HG03575 (cell line): ENCODE results near the gene PGGHG.
"Not testable (repeated sequence)": the region's sequence is repeated elsewhere in the genome, so short reads cannot be mapped to it uniquely, and the experiment has no call there.

ENCODE experiments used
- ATAC-seq: cut with Tn5 transposase; IDR thresholded peaks from one replicate; pipeline ENCODE4 v1.9.1; 2021; ENCODE audit not compliant: unreplicated experiment, insufficient number of reproducible peaks, low FRiP score; ENCODE audit errors: extremely low read depth

The PGGHG gene

DNA sequence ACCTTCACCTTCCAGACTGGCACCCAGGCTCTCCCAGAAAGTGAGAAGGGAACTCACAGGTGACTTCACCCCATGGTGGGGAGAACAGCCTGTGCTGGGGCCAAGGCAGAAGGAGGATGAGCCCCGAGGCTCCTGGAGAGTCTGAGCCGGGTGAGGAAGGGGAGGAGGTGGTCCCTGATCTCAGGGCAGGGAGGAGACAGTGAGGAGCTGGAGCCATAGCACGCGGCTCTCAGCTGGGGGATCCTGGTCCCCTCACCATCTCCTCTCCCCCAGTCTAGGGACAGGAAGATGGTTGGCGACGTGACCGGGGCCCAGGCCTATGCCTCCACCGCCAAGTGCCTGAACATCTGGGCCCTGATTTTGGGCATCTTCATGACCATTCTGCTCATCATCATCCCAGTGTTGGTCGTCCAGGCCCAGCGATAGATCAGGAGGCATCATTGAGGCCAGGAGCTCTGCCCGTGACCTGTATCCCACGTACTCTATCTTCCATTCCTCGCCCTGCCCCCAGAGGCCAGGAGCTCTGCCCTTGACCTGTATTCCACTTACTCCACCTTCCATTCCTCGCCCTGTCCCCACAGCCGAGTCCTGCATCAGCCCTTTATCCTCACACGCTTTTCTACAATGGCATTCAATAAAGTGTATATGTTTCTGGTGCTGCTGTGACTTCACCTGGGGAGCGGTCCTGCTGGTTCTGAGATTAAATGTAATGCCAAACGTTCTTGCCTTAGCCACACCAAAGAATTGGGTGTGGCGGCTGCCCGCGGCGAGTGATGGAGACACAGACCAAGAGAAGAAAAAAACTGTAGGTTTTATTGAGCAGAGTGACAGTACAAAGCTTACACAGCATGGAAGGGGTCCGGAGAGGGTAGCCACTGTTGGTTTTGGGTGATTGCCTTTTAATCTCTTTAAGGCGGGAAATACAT is 20.1 kb downstream of the PGGHG start:
- ATAC-seq = not testable (repeated sequence)

DNA sequence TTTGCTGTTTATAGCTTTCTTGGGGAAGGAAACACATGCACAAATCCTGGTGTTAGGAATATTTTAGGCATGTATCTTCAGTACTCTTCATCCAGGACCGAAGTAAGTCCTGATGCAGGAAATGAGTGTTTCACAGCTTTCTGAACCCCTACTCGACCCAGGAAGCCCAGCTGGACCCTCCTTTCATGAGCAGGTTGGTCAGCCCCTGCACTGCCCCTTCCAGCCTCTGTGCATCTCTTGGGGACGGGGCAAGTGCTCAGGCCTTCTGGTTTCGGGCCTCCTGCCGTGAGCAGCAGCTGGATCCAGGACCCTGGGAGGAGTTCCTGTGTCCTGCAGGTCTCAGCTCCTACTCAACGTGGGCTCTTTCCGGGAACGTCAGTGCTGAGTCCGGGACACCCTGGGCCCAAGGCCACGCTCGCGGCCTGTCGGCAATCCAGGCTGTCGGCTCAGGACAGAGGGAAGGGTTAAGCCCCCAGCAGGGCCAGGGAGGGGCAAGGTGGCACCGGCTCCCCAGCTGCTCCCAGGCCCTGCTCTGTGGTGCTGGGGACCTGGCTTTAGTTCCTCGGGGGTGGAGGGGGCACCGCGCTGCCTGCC is 21.1 kb downstream of the PGGHG start:
- ATAC-seq = not testable (repeated sequence)

DNA sequence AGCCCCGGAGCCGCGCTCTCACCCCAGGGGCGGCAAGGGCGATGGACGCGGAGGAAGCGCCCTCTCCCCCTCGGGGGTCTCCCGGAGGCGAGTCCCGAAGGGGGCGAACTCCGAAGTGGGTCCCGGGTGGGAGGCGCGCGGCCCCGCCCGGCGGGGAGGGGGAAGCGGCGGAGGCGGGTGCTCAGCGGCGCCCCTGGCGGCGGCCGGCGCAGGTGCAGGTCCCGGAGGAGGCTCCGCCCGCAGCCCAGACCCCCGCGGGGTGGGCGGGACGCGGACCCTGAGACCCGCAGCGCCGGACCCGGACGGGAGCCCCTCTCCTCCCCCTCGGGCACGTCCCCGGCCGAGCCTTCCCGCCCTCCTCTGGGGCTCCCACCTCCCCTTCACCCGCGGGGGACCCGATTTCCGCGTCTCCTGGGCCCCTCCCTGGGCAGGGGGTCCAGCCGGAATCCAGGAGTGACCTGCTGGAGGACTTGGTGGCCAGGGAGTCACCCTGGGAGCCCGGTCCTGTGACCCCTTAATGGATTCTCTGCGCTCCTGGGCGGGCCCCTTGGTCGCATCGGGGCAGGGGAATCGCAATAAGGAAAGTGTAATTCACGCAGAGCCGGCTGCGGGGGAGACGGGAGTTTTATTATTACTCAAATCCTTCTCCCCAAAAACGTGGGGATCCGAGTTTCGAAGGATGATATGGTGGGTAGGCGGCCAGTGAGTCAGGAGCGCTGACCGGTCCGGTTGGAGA is 22.3 kb downstream of the PGGHG start:
- not testable (repeated sequence) for ATAC-seq

DNA sequence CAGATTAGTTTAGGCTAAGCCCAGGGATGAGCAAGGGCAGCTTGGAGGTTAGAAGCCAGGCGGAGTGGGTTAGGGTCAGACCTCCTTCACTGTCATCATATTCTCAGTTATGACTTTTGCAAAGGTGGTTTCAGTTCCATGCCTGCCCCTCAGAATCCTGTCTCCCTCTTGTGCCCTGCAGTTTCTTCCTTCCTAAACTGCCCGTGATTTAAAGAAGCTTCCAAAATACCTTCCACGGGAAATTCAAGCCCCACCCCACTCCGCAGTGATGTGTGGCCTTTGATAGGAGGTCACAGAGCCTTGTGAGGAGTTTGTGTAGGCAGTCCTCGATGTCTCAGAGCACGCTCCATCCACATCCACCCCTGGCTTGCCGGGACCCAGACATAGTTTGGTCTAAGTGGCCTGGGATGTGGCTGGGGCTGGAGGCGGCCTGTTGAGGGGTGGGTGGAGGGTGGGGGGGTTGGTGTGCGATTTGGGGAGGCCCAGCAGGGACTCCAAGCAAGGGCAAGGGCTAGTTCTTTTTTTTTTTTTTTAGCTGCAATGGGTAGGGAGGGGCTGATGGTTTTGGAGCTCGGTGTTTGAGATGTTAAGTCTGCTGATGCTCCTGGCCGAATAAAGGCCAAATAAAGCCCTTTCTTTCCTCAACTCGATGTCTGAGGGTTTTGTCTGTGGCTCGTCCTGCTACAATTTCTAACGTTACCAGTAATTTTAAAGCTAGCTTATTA is 23.3 kb downstream of the PGGHG start:
- no peak for ATAC-seq

DNA sequence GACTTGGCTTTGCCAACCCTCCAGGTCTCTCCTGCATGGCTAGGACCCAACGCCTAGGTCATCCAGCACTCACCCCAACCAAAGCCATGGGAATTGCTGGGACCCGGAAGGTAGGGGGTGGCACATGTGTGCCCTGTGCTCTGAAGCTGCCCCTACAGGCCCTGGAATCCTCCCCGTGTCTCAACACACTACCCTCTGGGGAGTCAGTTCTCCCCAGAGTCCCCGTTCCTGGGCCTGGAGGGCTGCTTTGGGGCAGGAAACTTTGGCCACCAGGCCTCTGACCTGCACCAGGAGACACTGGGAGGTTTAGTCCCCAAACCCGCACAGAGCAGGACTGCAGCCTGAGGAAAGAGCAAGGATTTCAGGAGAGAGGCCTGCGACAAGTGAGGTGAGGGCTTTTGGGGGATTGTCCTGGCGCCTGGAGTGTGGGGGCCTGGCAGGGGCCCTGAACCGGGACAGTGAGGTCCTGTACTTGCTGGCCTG is 24.4 kb downstream of the PGGHG start:
- ATAC-seq = no peak

DNA sequence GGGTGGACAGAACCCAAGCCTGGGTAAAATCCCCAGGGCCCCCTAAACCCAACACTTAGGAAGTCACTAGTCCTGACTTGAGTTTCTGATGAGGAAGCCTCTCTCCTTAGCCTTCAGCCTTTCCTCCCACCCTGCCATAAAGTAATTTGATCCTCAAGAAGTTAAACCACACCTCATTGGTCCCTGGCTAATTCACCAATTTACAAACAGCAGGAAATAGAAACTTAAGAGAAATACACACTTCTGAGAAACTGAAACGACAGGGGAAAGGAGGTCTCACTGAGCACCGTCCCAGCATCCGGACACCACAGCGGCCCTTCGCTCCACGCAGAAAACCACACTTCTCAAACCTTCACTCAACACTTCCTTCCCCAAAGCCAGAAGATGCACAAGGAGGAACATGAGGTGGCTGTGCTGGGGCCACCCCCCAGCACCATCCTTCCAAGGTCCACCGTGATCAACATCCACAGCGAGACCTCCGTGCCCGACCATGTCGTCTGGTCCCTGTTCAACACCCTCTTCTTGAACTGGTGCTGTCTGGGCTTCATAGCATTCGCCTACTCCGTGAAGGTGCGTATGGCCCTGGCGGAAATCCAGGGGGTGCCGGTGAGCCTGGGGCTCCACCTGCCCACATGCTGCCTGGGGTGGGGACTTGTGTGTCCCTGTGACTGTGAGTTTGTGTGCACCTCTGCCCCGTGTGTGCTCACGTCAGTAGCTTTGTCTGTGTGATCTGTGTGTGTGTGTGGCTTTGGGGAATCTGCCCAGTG is 25.0 kb downstream of the PGGHG start, which contains the start of gene IFITM1:
IFITM1 (plus strand) TSS at position 254 of the 767 bp plus-strand sequence; CDS start at position 385, 131 bp downstream.
- ATAC-seq = no peak

DNA sequence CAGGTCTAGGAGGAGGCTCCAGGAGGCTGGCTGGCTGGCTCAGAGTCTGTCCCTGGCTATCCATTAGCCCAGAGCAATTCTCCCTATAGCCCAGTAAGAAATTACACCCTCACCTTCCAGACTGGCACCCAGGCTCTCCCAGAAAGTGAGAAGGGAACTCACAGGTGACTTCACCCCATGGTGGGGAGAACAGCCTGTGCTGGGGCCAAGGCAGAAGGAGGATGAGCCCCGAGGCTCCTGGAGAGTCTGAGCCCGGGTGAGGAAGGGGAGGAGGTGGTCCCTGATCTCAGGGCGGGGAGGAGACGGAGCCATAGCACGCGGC is 25.6 kb downstream of the PGGHG start:
- not testable (repeated sequence) for ATAC-seq

DNA sequence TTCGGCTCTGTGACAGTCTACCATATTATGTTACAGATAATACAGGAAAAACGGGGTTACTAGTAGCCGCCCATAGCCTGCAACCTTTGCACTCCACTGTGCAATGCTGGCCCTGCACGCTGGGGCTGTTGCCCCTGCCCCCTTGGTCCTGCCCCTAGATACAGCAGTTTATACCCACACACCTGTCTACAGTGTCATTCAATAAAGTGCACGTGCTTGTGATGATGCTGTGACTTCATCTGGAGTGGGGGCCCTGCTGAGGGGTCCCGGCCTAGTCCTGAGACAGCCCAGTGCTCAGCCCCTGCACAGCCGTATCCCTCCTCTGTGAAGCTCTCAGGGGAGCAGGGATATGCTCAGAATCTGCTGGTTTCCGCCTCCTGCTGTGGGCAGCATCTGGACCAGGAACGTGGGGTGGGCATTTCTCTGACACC is 26.1 kb downstream of the PGGHG start:
- ATAC-seq = no peak

DNA sequence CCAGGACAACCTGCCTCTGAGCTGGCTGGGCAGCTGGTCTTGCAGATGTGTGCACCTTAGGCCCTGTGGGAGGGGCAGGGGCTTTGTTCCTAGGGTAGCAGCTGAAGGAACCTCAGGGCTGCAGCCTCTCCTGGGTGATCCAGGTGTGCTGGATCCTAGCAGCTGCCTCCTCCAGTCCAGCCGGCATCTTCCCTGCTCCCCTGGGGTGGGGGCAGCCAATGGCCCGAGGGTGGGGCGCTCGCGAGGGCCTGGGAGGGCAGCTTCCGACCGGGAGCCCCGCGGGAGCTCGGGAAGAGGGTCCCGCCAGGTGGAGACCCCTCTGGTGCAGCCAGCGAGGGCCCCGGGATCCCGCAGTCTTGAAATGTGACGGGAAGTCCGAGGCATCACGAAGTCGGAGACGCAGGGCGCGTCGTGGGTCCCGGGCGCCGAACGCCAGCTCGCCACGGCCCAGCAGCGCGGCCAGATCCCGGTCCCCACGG is 26.6 kb downstream of the PGGHG start:
- no peak for ATAC-seq

DNA sequence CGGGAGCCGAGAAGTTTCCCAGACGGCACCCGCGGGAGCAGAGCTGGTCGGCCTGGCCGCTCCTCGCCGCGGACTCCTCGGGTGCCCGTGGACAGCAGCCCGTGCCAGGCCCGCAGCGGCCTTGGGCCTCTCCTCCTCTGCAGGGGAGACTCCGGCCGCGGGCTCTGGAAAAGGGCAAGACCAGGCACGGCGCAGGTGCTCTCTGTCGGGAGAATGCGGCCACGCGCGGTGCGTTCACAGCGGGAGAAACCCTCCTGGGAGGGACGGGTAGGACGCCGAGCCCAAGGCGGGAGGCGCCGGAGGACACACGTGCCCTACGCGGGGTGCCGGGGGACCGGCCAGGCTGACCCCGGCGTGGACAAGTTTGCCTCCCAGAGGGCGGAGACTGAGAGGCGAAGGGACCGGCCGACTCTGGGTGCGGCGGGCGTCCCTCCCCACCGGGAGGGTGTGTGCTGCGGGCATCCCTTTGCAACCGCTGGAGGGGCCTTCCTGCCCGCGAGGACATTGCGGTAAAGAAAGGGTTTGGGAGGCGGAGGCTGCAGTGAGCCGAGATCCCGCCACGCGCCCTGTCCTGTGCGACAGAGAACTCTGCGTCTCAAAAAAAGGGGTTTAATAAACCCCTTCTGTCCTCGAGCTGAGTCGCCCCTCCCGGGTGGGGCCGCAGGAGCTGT is 27.2 kb downstream of the PGGHG start:
- no peak for ATAC-seq

DNA sequence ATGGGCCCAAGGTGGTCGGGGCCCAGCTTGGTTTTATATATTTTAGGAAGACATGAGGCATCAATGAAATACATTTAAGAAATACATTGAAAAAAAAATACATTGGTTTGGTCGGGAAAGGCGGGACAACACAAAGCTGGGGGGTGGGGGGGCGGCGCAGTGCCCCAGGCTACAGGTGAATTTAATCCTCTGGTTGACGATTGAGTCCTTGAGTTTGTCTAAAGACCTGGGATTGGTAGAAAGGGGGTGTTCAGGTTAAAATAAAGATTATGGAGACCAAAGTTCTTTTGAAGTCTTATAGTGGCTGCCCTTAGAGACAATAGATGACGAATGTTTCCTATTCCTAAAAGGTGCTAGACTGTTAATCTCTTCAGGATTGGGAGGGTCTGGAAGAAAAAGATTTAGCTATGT is 28.0 kb downstream of the PGGHG start:
- ATAC-seq = no peak

DNA sequence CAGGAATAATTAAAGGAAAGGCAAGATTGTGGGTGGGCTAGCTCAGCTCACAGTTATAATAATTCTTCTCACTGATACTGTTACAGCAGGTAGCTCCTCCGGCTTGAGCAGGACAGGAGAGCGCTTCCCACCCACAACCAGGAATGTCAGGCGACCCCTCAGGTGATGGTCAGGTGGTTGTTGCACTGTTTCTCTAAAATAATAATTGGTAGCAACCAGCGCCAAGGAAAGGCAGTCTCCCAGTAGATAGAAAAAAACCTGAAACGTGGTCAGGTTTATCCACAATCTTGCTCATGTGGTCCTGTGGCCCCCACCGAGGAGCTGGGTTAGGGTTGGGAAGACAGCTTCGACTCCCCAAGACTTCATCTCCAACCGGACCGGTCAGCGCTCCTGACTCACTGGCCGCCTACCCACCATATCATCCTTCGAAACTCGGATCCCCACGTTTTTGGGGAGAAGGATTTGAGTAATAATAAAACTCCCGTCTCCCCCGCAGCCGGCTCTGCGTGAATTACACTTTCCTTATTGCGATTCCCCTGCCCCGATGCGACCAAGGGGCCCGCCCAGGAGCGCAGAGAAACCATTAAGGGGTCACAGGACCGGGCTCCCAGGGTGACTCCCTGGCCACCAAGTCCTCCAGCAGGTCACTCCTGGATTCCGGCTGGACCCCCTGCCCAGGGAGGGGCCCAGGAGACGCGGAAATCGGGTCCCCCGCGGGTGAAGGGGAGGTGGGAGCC is 28.9 kb downstream of the PGGHG start:
- not testable (repeated sequence) for ATAC-seq

DNA sequence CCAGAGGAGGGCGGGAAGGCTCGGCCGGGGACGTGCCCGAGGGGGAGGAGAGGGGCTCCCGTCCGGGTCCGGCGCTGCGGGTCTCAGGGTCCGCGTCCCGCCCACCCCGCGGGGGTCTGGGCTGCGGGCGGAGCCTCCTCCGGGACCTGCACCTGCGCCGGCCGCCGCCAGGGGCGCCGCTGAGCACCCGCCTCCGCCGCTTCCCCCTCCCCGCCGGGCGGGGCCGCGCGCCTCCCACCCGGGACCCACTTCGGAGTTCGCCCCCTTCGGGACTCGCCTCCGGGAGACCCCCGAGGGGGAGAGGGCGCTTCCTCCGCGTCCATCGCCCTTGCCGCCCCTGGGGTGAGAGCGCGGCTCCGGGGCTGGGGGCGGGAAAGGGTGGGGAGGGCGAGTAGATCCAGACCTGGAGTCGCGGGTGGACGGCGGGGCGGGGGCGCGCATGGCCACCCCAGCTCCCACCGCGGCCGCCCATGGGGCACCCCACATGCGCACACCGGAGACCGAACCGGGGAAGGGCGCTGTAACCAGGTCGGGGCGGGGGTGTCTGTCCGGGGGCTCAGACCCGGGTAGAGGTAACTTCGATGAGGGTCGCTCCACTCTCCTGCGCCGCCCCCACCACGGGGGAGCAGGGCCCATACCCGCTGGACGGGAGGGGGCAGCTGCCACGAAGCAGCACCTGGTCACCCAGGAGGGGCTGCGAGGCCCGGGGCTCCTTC is 29.6 kb downstream of the PGGHG start:
- ATAC-seq = not testable (repeated sequence)

DNA sequence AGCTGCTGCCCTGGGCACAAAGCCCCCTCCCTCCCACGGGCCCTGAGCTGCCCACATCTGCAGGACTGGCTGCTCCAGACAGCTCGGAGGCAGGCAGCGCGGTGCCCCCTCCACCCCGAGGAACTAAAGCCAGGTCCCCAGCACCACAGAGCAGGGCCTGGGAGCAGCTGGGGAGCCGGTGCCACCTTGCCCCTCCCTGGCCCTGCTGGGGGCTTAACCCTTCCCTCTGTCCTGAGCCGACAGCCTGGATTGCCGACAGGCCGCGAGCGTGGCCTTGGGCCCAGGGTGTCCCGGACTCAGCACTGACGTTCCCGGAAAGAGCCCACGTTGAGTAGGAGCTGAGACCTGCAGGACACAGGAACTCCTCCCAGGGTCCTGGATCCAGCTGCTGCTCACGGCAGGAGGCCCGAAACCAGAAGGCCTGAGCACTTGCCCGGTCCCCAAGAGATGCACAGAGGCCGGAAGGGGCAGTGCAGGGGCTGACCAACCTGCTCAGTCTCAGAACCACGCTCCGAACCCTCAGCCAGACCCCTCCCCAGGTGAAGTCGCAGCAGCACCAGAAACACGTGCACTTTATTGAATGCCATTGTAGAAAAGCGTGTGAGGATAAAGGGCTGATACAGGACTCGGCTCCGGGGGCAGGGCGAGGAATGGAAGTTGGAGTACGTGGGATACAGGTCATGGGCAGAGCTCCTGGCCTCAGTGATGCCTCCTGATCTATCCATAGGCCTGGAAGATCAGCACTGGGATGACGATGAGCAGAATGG is 30.4 kb downstream of the PGGHG start:
- ATAC-seq = not testable (repeated sequence)

DNA sequence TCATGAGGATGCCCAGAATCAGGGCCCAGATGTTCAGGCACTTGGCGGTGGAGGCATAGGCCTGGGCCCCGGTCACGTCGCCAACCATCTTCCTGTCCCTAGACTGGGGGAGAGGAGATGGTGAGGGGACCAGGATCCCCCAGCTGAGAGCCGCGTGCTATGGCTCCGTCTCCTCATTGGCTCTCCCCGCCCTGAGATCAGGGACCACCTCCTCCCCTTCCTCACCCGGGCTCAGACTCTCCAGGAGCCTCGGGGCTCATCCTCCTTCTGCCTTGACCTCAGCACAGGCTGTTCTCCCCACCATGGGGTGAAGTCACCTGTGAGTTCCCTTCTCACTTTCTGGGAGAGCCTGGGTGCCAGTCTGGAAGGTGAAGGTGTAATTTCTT is 31.0 kb downstream of the PGGHG start:
- ATAC-seq = not testable (repeated sequence)

DNA sequence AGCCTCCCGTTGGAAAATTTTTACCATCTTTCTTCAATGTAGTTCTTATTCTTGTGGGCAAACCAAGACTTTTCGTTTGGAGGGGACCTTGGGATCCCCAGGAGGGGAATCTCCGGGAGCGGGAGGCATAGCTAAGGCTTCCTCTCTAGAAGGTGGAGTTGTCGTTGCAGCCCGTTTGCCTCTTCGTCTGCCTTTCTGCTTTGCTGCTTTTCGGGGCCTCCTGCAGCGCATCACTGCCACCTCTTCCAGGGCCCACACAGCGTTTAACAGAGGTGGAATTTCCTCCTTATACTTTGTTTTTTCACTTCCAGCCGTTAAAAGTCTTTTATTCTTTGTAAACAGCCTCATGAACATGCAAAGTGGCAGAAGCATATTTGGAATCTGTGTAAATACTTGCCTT is 35.2 kb downstream of the PGGHG start:
- no peak for ATAC-seq
